ENCODE measurements around the gene ADGRE2. TPM values are rescaled to one million over a fixed set of nuclear protein-coding genes. Genes with fewer than 3 reads are reported as not detected.

Gene ADGRE2
- total RNA-seq, 2 experiments from 2014 or later = 0.48 to 0.73 TPM

- no peak overlapping the region for H3K4me3 Mint-ChIP-seq
- H3K36me3 Mint-ChIP-seq (ENCODE audit: low read depth) = peaks cover 58% of the 10 kb centered on the region
- no peaks in the 10 kb centered on the region for H3K4me1 Mint-ChIP-seq
- DNase-seq = no peak
- H3K9me3 Mint-ChIP-seq = peaks cover 10% of the 10 kb centered on the region
- H3K27ac Mint-ChIP-seq = no peak overlapping the region
- no peaks in the 10 kb centered on the region for H3K27me3 Mint-ChIP-seq
- ChIA-PET POLR2A (no interaction called here), CTCF (no interaction called here)
Measured at GRCh38 chr19:14699641-14700040, 78.7 kb downstream of the ADGRE2 start.

- Mint-ChIP-seq H3K36me3 (ENCODE audit: low read depth) (peaks cover 26% of the 10 kb centered on the region), H3K9me3 (no peaks in the 10 kb centered on the region), H3K4me1 (peaks cover 12% of the 10 kb centered on the region), H3K4me3 (no peak overlapping the region), H3K27ac (no peak overlapping the region), H3K27me3 (no peaks in the 10 kb centered on the region)
- CTCF ChIA-PET = interaction anchor here (1.3 to 2.1 kb wide), 2 partner anchors 9 to 110 kb away, joined by 3 to 11 read pairs; no protein-coding TSS in a partner anchor
- POLR2A ChIA-PET = no interaction called here
- no peak for DNase-seq
Measured at GRCh38 chr19:14695471-14695870, 82.9 kb downstream of the ADGRE2 start.

GRCh38 chr19:14694641-14695266, 83.6 kb downstream of the ADGRE2 start:
- ChIA-PET POLR2A (no interaction called here), CTCF (interaction anchor here (1.3 to 2.1 kb wide), 2 partner anchors 9 to 120 kb away, joined by 5 to 11 read pairs; no protein-coding TSS in a partner anchor)
- H3K27ac Mint-ChIP-seq = no peak overlapping the region
- no peaks in the 10 kb centered on the region for H3K27me3 Mint-ChIP-seq
- H3K4me1 Mint-ChIP-seq = peaks cover 16% of the 10 kb centered on the region
- no peak for DNase-seq
- peaks cover 21% of the 10 kb centered on the region for H3K36me3 Mint-ChIP-seq (ENCODE audit: low read depth)
- H3K9me3 Mint-ChIP-seq = no peaks in the 10 kb centered on the region
- no peak overlapping the region for H3K4me3 Mint-ChIP-seq

GRCh38 chr19:14689598-14690503, 88.5 kb downstream of the ADGRE2 start, which contains the start of gene ZNF333:
TSS of gene ZNF333 (plus strand) at chr19:14690048. CDS start at chr19:14693492, 3,444 bp downstream.
- ChIA-PET POLR2A (interaction anchor here (0.7 to 2.3 kb wide), 9 partner anchors 17 to 775 kb away, joined by 3 to 16 read pairs (median 3); partner anchors contain the start of genes DNAJB1 and NDUFB7), CTCF (interaction anchor here (1.3 to 10.1 kb wide), 5 partner anchors 8 to 553 kb away, joined by 3 to 302 read pairs (median 5); partner anchors contain the start of gene NDUFB7)
- no peaks in the 10 kb centered on the region for H3K36me3 Mint-ChIP-seq (ENCODE audit: low read depth)

GRCh38 chr19:14686411-14686810, 91.9 kb downstream of the ADGRE2 start:
- peaks cover 19% of the 10 kb centered on the region for H3K4me1 Mint-ChIP-seq
- POLR2A ChIA-PET = interaction anchor here (0.7 to 1.8 kb wide), 4 partner anchors 112 to 136 kb away, joined by 3 to 10 read pairs (median 5); partner anchors contain the start of gene NDUFB7

More at GRCh38 chr19:14689598-14690503, 88.5 kb downstream of the ADGRE2 start, which contains the start of gene ZNF333:
- DNase-seq = peak; percentile 99
- Mint-ChIP-seq H3K9me3 (no peaks in the 10 kb centered on the region), H3K4me3 (peak within 1 kb of the TSS; percentile 92), H3K27ac (peak within 1 kb of the TSS; percentile 98), H3K4me1 (peaks cover 22% of the 10 kb centered on the region), H3K27me3 (no peaks in the 10 kb centered on the region)

GRCh38 chr19:14683439-14683838, 94.9 kb downstream of the ADGRE2 start:
- no peak overlapping the region for H3K27ac Mint-ChIP-seq
- H3K4me3 Mint-ChIP-seq = no peak overlapping the region

More at GRCh38 chr19:14686411-14686810, 91.9 kb downstream of the ADGRE2 start:
- H3K27me3 Mint-ChIP-seq = no peaks in the 10 kb centered on the region
- DNase-seq = peak; percentile 36
- H3K9me3 Mint-ChIP-seq = no peaks in the 10 kb centered on the region
- CTCF ChIA-PET = interaction anchor here (0.7 to 10.1 kb wide), 11 partner anchors 9 to 154 kb away, joined by 3 to 302 read pairs (median 4); partner anchors contain the start of genes ADGRE3 and NDUFB7
- no peak overlapping the region for H3K4me3 Mint-ChIP-seq
- H3K27ac Mint-ChIP-seq = no peak overlapping the region
- no peaks in the 10 kb centered on the region for H3K36me3 Mint-ChIP-seq (ENCODE audit: low read depth)

More at GRCh38 chr19:14683439-14683838, 94.9 kb downstream of the ADGRE2 start:
- POLR2A ChIA-PET = interaction anchor here (1.3 kb wide), 1 partner anchor 11 kb away, joined by 3 read pairs; no protein-coding TSS in a partner anchor
- Mint-ChIP-seq H3K36me3 (ENCODE audit: low read depth) (no peaks in the 10 kb centered on the region), H3K4me1 (no peaks in the 10 kb centered on the region), H3K27me3 (no peaks in the 10 kb centered on the region), H3K9me3 (no peaks in the 10 kb centered on the region)
- CTCF ChIA-PET = interaction anchor here (1.0 to 10.1 kb wide), 3 partner anchors 9 to 109 kb away, joined by 3 to 302 read pairs (median 3); partner anchors contain the start of genes ADGRE3 and NDUFB7
- no peak for DNase-seq

Other genes with a start within 250 kb of the ADGRE2 start
- gene TECR, start 249.0 kb downstream of the ADGRE2 start, total RNA-seq = 100 to 1,000 TPM; 171 to 178 TPM
- 10 to 100 TPM; 91.6 to 93.0 TPM for gene NDUFB7, start 206.5 kb downstream of the ADGRE2 start, total RNA-seq
- not detected for gene CLEC17A, start 195.5 kb downstream of the ADGRE2 start, total RNA-seq
- not detected for gene ADGRE3, start 103.7 kb downstream of the ADGRE2 start, total RNA-seq
- 10 to 100 TPM; 11.7 to 12.1 TPM for gene ZNF333, start 88.5 kb downstream of the ADGRE2 start, total RNA-seq
- not detected for gene OR7A5, start 56.6 kb upstream of the ADGRE2 start, total RNA-seq
- not detected for gene OR7C1, start 56.6 kb upstream of the ADGRE2 start, total RNA-seq
- gene OR7A10, start 70.4 kb upstream of the ADGRE2 start, total RNA-seq = not detected
- gene OR7A17, start 107.6 kb upstream of the ADGRE2 start, total RNA-seq = not detected
- not detected for gene OR7C2, start 162.9 kb upstream of the ADGRE2 start, total RNA-seq
- not detected for gene SLC1A6, start 201.3 kb upstream of the ADGRE2 start, total RNA-seq